LNCAP (cell line): ENCODE results near the gene TEKT2.

Experiments
- TF ChIP-seq, protein P1 (sequence below): fragments of 450-650 bp; IDR thresholded peaks from 2 replicates; pipeline ENCODE4 v1.5.1; 2017; ENCODE audit warnings: mild to moderate bottlenecking

The TEKT2 gene

DNA sequence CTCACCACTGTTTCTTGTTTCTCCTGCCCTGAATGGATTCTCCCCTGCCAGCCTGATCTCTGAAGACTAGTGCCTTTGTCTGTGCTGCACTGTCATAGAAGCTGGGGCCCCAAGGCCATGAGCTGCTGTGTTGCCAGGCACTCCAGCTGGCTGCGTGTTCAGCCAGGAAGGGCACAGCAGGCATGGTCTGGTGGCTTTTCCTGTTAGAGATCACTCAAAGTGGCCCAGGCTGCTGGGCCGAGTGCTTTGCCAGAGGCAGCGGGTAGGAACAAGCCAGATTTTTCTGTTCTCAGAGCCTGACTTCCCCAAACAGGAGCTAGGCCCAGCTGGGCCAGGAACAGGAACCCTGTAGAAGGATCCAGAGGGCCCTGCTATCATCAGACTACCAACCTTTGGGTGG is 10.0 kb downstream of the TEKT2 start:
- TF ChIP-seq, protein P1, sequence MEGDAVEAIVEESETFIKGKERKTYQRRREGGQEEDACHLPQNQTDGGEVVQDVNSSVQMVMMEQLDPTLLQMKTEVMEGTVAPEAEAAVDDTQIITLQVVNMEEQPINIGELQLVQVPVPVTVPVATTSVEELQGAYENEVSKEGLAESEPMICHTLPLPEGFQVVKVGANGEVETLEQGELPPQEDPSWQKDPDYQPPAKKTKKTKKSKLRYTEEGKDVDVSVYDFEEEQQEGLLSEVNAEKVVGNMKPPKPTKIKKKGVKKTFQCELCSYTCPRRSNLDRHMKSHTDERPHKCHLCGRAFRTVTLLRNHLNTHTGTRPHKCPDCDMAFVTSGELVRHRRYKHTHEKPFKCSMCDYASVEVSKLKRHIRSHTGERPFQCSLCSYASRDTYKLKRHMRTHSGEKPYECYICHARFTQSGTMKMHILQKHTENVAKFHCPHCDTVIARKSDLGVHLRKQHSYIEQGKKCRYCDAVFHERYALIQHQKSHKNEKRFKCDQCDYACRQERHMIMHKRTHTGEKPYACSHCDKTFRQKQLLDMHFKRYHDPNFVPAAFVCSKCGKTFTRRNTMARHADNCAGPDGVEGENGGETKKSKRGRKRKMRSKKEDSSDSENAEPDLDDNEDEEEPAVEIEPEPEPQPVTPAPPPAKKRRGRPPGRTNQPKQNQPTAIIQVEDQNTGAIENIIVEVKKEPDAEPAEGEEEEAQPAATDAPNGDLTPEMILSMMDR: no peak

DNA sequence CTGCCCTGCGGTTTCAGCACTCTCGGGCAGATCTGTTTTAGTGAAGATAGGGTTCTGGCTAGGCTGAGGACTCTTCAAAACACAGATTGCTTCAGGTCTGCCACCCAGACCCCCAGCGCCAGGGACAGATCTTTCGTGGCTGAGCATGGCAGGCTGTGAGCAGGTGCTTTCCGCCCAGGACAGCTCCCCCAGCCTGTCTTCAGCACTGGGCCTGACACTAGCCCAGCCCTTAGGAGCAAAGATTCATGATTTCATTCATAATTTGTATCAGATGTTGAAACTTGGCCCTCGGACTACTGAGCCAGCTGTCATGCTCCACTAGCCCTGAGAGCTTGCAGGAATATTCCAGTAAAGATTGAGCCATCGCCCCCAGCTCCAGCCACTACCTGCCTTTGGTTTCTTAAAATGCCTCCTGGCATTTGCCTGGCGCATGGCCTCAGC is 10.7 kb downstream of the TEKT2 start:
- TF ChIP-seq, protein P1: no peak

DNA sequence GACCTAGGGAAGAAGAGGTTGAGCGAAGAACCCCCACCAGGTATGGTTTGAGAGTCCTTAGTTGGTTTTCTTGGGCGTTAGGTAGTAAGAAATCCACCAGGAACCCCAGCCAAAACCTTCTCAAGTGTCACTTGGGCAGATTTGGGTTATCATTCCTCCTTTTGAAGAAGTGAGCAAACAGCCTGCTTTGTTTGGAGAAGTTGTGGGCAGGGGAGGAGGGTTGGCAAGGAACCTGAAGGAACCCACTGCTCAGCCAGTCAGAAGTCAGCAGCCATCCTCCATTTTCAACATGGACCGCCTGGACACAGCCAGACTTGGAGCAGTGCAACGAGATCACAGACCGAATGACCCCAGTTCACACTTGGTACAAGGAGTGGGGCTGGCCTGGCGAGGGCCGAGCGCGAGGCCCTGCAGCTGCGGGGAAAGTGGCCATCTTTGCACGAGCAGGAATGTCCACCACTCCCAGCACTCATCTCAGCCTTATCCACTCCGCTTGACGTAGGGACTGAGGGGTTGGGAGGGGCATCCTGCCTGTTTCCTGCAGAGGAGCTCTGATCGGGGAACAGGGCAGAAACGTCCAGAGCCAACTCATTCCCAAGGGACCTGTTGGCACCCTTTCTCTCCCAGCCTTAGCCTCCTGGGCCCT is 12.0 kb downstream of the TEKT2 start:
- TF ChIP-seq, protein P1: no peak

DNA sequence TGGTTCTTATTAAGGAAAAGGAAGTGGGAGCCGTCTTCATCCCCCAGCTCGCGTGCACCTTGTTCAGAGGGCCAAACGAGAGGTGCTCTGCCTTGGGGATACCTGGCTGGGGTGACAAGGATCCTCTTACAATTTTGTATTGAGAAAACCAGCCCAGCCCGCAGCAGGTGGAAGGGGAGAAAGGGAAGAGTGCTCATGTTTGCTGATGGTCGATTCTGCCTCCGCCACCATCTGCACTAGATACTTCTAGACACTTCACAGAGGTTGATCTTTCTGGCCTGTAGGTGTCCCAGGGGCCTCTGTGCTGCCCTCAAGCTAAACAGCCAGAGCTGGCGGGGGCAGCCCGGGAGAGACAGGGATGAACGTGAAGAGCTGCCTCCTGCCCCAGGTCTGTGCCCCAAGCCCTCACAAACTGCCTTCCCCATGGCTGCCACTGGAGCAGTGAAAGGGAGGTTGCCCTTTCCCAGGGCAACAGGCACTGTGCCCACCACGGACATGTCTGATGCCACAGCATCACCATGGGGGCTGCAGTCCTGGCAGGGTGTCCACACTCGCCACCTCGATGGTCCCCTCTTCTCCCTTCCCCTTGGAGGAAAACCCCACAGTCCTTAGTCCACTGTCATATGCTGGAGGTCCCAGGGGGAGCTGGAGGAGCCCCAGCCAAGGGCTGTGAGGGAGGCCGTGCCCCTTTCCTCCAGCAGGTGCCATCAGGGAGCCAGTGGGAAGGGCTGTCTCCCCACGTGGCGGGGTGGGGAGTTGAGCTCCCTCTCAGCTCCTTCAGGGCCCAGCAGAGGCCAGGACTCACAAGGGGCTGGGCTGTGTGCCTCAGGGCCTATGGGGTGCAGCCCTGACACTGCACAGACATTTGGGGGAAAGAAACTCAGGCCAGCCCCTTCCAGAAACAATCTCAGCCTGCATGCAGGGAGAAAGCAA is 12.9 kb downstream of the TEKT2 start:
- TF ChIP-seq, protein P1: no peak

DNA sequence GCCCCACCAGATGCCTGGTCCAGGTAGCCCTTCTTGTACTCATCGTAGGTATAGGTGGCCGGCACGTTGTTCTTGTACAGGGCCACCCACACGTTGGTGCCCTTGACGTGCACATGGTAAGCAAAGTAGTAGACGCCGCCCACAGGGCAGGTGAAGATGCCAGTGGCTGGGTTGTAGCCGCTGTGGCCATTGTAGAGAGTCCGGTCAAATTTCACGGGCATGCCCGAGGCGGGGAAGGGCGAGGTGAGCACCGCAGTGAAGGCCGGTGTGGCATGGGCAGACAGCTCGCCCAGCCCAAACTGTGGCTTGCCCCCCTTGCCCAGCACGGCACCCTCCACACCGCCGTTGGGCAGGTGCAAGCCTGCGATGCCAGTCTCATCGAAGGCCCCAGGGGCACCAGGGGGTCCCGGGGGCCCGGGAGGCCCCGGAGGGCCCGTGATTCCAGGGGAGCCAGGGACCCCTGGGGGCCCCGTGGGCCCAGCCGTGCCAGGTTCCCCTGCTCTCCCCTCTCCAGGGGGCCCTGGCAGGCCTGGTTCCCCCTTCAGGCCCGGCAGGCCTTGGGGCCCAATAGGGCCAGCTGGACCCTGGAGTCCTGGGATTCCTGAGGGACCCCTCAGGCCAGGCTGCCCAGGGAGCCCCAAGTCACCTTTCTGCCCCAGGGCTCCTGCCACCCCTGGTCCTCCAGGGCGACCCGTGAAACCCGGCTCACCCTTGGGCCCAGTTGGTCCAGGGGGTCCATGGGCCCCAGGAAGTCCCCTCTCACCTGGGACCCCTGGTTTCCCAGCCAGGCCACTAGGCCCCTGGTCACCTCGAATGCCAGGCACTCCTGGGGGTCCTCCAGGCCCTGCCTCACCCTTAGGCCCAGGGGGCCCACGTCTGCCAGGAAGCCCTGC is 14.0 kb downstream of the TEKT2 start:
- TF ChIP-seq, protein P1: no peak

DNA sequence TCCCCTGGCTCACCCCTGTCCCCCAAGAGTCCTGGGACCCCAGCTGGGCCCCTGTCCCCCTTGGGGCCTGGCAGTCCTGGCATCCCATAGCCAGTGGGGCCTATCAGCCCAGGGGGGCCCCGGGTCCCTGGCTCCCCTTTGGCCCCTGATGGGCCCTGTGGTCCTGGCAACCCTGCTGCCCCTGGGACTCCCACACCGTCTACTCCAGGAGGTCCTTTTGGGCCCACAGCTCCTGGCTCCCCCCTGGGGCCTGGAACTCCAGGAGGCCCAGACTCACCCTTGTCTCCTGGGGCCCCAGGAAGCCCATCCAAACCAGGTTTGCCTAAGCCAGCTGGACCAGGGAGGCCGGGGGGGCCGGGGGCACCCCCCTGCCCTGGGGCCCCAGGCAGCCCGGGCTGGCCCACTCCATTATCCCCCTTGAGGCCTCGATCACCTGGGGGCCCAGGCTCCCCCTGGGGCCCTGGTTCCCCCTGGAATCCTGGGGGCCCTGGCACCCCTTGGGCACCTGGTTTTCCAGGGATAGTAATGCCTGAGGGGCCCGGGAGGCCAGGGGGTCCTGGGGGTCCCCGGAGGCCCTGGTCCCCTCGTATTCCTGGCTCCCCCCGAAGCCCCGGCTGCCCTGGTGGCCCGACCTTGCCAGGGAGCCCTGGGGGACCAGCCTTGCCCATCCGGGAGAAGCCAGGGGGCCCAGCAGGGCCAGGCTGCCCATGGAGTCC is 14.9 kb downstream of the TEKT2 start:
- TF ChIP-seq, protein P1: no peak
